ENCODE results near the gene CAST. TPM values are rescaled to one million over a fixed set of nuclear protein-coding genes. Genes with fewer than 3 reads are reported as not detected.

The CAST gene
- total RNA-seq, 1 donor from 2014 or later: 260 TPM

DNA sequence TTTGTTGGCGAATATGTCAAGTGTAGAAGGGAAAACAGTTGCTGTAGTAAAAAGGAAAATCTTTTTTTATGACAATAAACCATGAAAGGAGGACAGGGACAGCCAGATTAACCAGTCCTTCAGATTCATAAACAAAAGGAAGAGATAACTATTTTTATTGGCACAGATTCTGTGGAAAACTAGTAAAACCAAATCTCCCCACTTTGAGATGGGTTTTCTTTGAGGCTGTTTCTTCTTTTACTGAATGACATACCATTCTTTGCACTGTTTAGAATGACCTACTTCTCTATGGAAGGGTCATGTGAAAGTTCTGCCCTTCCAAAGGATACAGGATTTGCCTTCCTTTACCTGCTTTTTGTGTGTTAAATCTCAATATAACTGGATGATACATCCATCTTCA lies 13.7 kb downstream of the CAST start:
- no peaks in the 10 kb centered on the region for H3K27me3 ChIP-seq
- intact Hi-C loops (cut with DNase I): no loop called here
- no peaks in the 10 kb centered on the region for H3K4me1 ChIP-seq
- ATAC-seq: no peak
- TF ChIP-seq CTCF (IDR thresholded peaks at IDR 0.05): no peak
- H3K4me3 ChIP-seq: no peak overlapping the region
- no peaks in the 10 kb centered on the region for H3K9me3 ChIP-seq
- no peak overlapping the region for H3K27ac ChIP-seq
- DNase-seq: no peak
- H3K36me3 ChIP-seq: peaks cover 36% of the 10 kb centered on the region

DNA sequence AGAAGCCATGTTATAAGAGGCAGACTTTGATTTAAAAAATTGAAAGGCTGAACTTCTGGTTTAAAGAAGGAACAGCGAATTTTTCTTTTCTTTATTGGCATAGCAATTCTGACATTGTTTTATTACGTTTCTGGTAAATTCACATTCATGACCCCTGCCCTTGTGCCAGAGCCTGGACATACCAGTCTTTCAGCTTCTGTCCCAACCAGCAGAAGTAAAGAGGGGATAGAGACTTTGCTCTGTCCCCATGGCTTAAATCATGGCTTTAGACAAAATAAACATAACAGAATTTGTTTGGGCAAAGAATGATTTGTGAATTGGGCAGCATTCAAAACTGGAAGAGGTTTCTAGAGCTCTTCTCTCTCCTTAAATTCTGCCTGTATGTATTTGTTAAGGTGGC lies 15.3 kb downstream of the CAST start:
- ATAC-seq (no peak), DNase-seq (no peak)
- Histone ChIP-seq H3K9me3 (no peaks in the 10 kb centered on the region), H3K27ac (no peak overlapping the region), H3K4me3 (no peak overlapping the region), H3K4me1 (no peaks in the 10 kb centered on the region), H3K27me3 (no peaks in the 10 kb centered on the region), H3K36me3 (peaks cover 36% of the 10 kb centered on the region)
- intact Hi-C loops (cut with DNase I): no loop called here
- TF ChIP-seq CTCF (IDR thresholded peaks at IDR 0.05): no peak

DNA sequence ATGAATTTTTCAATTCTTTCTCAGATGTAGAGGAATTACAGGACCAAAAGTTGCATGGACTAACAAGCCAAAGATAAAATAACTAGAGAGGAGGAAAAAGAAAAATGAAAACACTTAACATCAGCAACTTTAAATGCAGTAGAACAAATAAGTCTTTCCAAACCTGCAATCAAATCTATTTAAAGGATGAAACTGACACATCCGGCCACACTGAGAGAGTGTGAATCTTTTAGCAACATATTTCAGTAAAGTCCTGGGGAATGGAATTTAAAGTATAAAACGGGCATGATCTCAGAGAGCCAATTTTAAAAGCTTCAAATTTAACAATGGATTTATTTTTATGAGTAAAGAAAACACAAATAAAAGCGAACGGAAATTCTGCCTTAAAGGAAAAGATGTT lies 17.1 kb downstream of the CAST start:
- no peak for TF ChIP-seq CTCF (IDR thresholded peaks at IDR 0.05)
- DNase-seq (no peak), ATAC-seq (no peak)
- H3K4me3 ChIP-seq: no peak overlapping the region
- H3K36me3 ChIP-seq: peaks cover 36% of the 10 kb centered on the region
- no peaks in the 10 kb centered on the region for H3K27me3 ChIP-seq
- no peak overlapping the region for H3K27ac ChIP-seq
- intact Hi-C loops (cut with DNase I): no loop called here
- H3K4me1 ChIP-seq: no peaks in the 10 kb centered on the region
- H3K9me3 ChIP-seq: no peaks in the 10 kb centered on the region

- Histone ChIP-seq H3K27me3 (no peaks in the 10 kb centered on the region), H3K9me3 (no peaks in the 10 kb centered on the region), H3K27ac (no peak overlapping the region), H3K4me3 (no peak overlapping the region), H3K36me3 (peaks cover 37% of the 10 kb centered on the region), H3K4me1 (no peaks in the 10 kb centered on the region)
- intact Hi-C loops (cut with DNase I): loop anchor here (10.0 kb wide), 1 partner anchor 66 kb away; no protein-coding TSS in a partner anchor
- DNase-seq: no peak
- no peak for ATAC-seq
- TF ChIP-seq CTCF (IDR thresholded peaks at IDR 0.05): no peak
Observed at GRCh38 chr5:96680759-96681470, 18.7 kb downstream of the CAST start.

DNA sequence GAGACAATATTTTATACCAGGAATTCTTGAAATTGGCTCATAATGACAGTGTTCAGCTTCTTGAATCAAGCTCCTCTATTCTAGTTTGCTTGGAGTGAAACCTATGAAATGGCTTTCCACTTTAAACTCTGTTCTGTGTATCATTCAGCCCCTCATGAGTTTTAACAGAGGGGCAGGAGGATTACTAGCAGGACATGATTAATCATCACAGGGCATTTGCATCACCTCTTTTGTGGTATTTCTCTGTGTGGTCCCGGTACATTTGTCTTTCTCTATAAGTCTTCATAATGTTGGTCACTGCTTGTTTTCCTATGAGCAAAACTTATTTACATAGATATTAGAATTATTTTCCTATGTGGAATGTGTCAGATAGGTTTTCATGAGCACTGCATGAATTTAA lies 21.2 kb downstream of the CAST start:
- H3K9me3 ChIP-seq: no peaks in the 10 kb centered on the region
- peaks cover 21% of the 10 kb centered on the region for H3K36me3 ChIP-seq
- intact Hi-C loops (cut with DNase I): loop anchor here (10.0 kb wide), 1 partner anchor 69 kb away; no protein-coding TSS in a partner anchor
- ATAC-seq (no peak), DNase-seq (no peak)
- peaks cover 1% of the 10 kb centered on the region for H3K4me1 ChIP-seq
- H3K27me3 ChIP-seq: no peaks in the 10 kb centered on the region
- no peak overlapping the region for H3K4me3 ChIP-seq
- no peak for TF ChIP-seq CTCF (IDR thresholded peaks at IDR 0.05)
- H3K27ac ChIP-seq: no peak overlapping the region
